Ecto neural progenitor cell (in vitro differentiated cells): ENCODE data around the gene SGCG.
"Not testable (repeated sequence)": the region's sequence is repeated elsewhere in the genome, so short reads cannot be mapped to it uniquely, and the experiment has no call there.

Source experiments
- DNase-seq: peaks from one replicate; pipeline ENCODE4 v3.0.0-alpha.2; 2018; ENCODE audit warnings: low spot score

Gene SGCG

GRCh38 chr13:23180711-23181110 lies at the start of gene SGCG:
Gene SGCG, plus strand, starts transcription at chr13:23180979. Its CDS starts 22,716 bp downstream, at chr13:23203695.
- no peak for DNase-seq

DNA sequence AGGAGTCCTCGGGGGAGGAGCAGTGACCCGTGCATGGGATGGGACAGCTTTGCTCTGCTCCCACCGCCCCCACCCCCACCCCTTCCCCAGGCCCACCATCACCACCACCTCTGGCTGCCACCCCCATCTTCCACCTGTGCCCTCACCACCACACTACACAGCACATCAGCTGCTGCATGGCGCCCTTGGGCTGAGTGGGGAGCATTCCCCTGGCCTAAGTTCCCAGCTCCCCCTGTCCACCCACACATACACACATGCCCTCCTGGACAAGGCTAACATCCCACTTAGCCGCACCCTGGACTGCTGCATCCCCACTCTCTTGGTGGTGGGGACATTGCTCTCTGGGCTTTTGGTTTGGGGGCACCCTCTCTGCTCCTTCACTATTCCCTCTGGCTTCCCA lies 46.2 kb upstream of the SGCG start:
- DNase-seq: no peak

- no peak for DNase-seq
Observed at GRCh38 chr13:23140492-23140891, 40.3 kb upstream of the SGCG start.

DNA sequence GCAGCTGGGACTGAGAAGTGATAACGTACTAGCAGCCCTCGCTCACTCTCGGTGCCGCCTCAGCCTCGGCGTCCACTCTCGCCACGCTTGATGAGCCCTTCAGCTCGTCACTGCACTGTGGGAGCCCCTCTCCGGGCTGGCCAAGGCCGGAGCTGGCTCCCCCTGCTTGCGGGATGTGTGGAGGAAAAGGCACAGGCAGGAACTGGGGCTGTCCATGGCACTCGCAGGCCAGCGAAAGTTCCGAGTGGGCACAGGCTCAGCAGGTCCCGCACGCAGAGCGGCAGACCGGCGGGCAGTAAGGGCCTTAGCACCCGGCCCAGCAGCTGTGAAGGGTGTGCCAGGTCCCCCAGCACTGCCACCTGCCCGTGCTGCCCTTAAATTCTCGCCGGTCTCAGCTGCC lies 38.8 kb upstream of the SGCG start:
- DNase-seq: no peak

DNA sequence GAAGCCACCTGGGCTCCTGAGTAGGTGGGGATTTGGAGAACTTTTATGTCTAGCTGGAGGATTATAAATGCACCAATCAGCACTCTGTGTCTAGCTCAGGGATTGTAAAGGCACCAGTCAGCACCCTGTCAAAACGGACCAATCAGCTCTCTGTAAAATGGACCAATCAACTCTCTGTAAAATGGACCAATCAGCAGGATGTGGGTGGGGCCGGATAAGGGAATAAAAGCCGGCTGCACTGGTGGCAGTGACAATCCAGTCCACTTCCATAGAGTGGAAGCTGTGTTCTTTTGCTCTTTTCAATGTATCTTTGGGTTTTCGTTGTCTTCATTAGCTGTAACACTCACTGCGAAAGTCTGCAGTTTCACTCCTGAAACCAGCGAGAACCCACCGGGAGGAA lies 38.2 kb upstream of the SGCG start:
- not testable (repeated sequence) for DNase-seq

GRCh38 chr13:23144431-23144830 lies 36.3 kb upstream of the SGCG start:
- DNase-seq: no peak

GRCh38 chr13:23146006-23146405 lies 34.8 kb upstream of the SGCG start:
- DNase-seq: no peak

GRCh38 chr13:23146811-23147625 lies 33.8 kb upstream of the SGCG start:
- no peak for DNase-seq

DNA sequence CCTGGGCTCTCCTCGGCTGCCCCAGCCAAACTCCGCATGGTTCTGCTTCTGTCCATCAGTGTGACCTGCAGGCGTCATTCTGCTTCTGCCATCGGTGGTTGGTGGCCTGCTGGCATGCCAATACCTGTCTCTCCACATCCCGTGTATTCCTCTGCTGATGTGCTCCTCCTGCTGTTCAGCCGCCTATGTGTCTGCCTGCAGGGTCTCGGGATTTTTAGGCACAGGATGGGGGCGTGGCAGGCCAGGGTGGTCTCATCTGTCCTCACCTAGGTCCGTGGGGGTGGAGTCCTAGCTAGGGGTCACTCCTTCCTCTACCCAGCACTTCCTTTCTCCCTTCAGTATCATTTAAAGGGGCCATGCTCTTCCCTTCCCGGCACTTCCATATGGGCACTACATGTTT lies 33.0 kb upstream of the SGCG start:
- DNase-seq: no peak

DNA sequence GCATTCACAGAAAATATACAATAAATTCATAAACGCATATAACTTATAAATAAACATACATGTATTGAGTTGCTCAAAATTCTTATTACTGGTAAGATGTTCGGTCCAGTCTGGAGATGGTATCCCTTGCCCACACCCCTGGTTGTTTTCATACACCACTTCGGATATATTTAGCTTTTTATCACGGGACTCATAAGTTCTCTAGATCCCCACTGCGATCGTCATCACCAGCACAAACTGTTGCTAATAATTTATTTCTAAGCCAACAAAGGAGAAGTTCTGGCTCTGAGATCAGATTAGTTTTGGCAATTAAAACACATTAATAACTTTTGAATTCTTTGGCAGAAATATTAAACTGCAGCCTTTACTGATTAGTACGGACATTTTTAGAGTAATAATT lies 23.0 kb upstream of the SGCG start:
- no peak for DNase-seq

DNA sequence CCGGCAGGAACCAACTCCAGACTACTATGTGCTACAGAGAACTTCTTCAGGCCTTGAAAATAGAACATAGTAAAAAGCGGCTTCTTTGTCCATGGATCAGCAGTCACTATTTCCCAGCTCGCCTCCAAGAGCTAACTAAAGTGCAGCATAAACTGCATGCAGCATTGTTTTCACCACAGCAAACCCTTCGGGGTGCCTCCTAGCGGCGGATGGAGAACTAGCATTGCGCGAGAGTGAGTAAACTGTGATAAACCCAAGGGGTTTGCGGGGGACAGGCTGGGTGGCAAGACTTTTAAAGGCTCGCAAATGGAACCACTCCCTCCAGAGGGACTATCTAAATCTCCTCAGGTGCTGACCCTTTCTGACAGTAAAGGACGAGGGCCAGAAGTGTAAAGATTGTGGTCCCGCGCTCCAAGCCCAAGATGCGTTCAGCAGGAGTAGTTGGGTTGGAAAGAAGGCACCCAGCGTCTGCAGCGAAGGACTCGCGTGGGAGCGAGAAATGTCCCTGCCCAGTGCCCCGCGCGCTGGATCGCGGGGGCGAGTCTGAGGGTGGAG lies 21.5 kb upstream of the SGCG start:
- DNase-seq: peak; percentile 79

DNA sequence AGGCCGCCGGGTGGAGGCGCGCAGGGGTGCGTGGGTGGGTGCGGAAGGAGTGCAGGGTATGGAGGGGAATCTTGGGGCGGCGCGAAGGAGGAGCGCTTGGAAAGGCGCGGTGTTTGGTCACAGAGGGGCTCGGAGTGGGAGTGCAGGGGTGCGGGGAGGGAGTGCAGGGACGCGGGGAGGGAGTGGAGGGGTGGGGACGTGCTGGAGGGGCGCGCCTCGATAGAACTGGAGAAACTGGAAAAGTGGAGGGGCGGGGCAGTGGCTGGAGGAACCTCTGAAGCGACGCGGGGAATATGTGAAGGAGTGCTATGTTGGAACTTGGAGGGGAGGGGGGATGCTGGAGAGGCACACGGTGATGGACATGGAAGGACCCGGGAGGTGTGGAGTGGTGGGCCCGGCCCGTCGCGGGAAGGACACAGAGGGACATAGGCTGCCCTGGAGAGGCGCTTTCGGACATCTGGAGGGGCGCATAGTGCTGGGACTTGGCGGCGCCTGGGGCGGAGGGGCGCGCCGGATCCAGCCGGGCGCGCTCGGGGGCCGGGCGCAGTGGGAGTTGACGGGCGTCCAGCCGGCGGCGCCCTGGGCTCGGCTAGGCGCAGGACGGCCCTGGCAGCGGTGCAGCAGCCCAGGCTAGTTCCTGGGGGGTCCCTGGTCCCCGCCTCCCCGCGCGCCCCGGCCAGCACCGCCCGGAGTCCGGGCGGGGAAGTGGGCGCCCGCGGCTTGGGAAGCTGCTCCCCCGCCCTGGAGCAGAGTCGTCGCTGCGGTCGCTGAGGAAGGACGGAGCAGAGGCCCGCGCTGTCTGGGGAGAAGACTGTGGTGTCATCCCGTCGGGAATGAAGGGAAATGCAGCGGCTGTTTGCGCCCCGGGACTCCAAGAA lies 20.8 kb upstream of the SGCG start:
- DNase-seq: peak; percentile 63

- DNase-seq: no peak
Observed at GRCh38 chr13:23160638-23161480, 19.9 kb upstream of the SGCG start.

- DNase-seq: no peak
Observed at GRCh38 chr13:23161481-23161825, 19.3 kb upstream of the SGCG start.

GRCh38 chr13:23175920-23176319 lies 4.9 kb upstream of the SGCG start:
- DNase-seq: no peak

GRCh38 chr13:23182142-23182541 lies 1.4 kb downstream of the SGCG start:
- DNase-seq: no peak

DNA sequence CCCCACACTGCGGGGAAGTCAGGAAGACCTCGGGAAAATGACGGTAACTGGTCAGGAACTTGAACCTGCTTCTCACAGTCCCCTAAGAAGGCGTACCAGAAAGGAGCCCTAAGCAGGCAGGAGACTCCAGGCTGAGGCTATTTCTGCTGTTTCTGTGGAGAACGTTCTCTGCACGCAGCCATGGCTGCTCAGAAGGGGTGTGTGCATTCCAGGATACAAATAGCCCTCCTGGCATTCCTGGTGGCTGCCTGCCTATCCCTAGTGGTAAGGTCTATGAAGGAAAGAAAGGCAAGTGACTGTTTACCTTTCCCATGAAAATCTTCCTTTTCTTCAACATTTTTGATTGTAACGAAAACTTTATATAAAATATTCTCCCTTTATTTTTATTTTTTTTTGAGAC lies 2.5 kb downstream of the SGCG start:
- no peak for DNase-seq

GRCh38 chr13:23185542-23185941 lies 4.8 kb downstream of the SGCG start:
- DNase-seq: no peak

DNA sequence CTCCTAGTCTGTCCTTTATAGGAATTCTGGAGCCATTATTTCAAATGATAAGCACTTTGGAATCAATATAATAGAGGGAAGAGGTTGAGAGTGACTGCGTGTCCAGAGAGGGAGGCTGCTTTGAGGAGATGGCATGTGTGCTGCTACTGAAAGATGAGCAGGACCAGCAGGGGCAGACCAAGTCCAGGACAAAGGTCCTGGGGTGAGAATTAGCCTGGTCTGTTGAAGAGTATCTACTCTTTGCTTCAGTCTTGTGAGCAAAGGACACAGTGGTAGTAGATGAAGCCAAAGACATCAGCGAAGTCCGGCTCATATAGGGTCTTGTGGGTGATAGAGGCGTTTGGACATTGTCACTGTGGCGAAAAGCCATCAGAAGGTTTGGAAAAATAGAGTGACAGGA lies 21.1 kb downstream of the SGCG start:
- DNase-seq: no peak

- no peak for DNase-seq
Observed at GRCh38 chr13:23202383-23202782, 21.6 kb downstream of the SGCG start.

DNA sequence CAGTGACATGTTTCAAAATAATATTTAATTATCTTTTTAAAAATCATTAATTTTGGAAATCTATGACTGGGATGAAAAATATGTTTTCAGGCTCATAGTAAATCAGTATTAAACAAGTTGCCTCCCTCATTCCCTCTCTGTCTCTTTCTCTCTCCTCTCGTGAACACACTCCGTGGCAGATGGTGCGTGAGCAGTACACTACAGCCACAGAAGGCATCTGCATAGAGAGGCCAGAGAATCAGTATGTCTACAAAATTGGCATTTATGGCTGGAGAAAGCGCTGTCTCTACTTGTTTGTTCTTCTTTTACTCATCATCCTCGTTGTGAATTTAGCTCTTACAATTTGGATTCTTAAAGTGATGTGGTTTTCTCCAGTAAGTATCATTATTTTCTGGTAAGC lies 22.7 kb downstream of the SGCG start:
- no peak for DNase-seq

GRCh38 chr13:23205807-23206206 lies 25.0 kb downstream of the SGCG start:
- no peak for DNase-seq
